HS-5 (cell line): ENCODE data around the gene TMEM121B.

Experiments used
- DNase-seq: peaks from one replicate; pipeline ENCODE4 v3.0.0-alpha.2; 2012; ENCODE audit warnings: low read depth

TMEM121B gene

DNA sequence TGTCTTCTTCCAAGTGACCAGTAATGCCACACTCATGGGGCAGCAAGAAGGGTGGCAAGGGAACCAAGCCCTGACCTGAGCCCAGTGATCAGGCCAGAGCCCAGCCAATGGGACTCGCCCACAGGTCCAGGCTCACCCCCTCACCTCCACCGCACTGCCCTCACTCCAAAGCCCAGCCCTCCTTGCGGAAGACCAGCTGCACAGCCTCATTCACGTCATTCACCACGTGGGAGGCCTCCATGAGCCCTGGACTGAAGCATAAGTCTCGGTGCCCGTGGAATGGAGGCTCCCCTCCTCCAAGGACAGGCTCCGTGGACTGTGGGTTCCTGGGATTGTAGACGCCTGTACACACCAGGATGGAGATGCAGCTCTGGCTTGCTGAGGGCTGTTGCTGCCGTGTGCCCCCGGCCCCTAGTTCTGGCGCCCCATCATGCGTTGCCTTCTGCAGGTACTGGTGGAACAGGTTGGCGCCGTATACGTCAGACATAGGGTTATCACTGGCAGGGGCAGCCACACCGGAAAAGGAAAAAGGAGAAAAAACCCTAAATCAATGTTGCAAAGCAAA is 16.8 kb upstream of the TMEM121B start:
- DNase-seq, result no peak

DNA sequence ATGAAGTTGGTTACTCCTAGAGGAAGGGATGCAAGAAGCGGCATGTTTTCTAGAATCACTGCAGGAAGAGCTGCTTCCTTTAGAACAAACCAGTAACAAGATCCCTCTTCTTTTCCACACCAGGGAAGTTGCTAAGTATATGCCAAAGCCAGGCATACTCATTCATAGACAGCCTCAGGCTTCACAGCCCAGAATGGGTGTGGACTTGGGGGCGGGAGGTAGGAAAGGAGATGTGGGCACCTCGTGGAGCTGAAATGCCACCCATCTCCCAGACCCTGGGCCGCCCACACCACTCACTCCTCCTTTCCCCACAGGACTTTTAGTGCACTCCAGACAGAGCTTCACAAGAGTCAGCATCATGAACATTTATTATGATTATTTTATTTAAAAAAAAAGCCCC is 16.0 kb upstream of the TMEM121B start:
- no peak for DNase-seq

- DNase-seq, result no peak
These were observed 14.1 kb upstream of the TMEM121B start for GRCh38 chr22:17135153-17135760.

DNA sequence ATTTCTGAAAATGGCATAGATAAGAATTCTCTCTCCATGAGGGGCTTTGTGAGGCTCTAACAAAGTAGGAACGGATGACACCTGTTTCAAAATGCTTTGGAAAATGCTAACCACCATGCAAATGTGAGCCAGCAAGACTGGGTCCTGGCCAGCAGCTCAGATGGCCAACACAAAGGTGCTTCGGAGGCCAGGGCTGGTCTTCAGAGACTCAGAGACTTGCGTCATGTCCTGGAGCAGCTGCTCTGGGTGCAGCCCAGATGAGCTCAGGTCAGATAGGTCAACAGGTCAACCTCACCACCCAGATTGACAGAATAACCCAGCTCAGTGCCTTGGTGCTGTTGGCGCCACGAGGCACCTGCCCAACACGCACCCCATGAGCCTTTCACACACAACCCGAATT is 12.0 kb upstream of the TMEM121B start:
- DNase-seq, result no peak

- no peak for DNase-seq
These were observed 11.0 kb upstream of the TMEM121B start for GRCh38 chr22:17132112-17132511.

DNA sequence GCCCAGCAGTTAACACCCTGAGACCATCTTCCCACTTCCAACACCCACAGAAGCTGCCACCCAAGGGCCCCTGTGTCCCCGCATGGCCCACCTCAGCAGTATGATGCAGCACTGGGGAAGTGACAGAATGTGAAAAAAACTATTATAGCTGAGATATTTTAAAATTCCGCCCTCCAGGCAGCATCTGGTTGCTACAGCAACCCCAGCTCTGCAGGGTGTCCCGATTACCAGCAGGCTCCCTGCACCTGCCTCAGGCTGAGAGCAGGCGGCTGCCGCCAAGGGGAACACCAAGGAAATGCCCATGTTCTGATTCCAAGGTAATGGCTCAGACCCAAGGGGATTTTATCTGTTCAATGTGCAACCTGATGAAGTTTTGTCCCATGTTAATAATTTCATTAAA is 10.5 kb upstream of the TMEM121B start:
- no peak for DNase-seq

- DNase-seq, result peak; percentile 56
These were observed 9.0 kb upstream of the TMEM121B start for GRCh38 chr22:17130199-17130598.

- no peak for DNase-seq
These were observed 388 bp downstream of the TMEM121B start for GRCh38 chr22:17120711-17121232.

DNA sequence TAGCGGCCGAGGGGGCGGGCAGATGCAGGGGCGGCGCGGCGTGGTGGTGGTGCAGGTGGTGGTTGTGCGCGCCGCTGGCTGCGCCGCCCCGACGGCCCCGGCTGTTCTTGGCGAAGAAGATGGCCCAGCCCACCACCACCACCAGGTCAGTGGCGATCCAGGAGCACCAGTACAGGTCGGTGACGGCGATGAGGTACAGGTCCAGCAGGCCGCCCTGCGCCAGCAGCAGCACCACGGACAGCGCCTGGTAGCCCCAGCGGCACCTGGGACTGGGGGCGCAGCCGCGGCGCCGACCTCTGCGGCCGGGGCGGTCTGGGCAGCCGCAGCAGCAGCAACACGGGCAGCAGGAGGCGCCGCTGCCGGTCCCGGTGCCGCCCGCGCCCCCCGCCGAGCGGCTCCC is 879 bp downstream of the TMEM121B start:
- DNase-seq, result no peak

DNA sequence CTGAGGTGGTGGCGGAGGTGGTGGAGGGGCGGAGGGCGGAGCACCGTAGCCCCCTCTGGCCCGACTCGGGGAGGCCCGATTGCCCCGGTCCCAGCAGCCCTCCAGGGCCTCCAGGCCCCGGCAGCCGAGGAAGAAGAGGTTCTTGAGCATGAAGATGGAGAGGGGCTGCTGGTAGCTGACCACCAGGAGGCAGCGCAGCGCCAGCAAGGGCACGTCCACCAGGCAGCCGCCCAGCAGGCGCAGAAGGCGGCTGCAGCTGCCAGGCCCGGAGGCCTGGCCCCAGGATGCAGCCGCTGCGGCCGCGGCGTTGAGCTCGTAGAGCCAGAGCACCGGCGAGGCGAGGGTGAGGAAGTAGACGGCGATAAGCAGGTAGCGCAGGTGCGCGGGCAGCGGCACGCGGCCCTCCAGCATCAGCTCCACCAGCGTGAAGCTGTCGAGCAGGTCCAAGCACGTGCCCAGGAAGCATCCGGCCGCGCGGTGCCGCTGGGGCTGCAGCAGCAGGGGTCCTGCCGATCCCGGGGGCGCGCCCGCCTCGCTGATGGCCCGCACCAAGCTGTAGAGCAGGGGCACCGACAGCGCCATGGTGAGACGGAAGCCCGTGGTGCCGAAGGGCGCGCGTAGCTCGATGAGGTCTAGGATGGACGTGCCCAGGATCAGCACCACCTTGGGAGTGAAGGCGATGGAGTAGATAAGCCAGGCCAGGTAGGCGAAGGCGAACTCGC is 1.5 kb downstream of the TMEM121B start:
- no peak for DNase-seq

DNA sequence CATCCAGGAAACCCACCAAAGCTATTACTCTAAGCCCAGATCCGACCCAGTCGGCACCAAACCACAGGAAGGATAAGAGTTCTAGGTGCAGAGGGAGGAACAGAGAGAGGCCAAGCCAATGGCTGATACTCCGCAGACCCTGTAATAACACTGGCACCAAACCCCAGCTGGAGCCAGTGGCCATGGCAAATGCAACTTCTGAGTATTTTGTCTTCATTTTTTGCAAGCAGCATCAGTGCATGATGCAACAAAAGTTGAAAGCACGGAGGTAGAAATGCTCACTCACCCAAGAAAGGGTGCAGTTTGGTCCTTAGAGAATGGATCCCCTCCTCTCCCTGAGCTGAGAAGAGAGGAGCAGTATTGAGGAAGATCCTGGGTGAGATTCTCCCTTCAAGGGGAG is 2.8 kb downstream of the TMEM121B start:
- DNase-seq, result no peak

GRCh38 chr22:17117890-17118289 is 3.3 kb downstream of the TMEM121B start:
- DNase-seq, result no peak

DNA sequence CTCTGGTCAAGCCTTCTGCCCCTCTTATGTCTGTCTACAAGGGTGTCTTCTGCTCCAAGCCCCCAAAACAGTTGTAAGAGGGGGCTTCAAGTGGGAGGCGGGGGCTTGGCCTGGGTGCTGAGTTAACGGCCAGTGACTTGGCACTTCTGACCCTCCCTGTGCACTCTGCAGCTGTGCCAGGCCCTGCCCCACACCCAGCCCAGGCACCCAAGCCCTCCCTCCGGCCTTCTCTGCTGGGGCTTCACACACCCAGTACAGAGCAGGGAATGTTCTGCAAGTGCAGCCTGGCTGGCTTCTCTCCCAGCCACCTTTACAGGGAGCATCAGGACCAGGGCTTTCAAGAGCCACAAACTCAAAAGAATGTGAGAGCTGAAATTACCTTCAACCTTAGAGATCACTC is 3.8 kb downstream of the TMEM121B start:
- no peak for DNase-seq

- no peak for DNase-seq
These were observed 4.4 kb downstream of the TMEM121B start for GRCh38 chr22:17116572-17117330.

DNA sequence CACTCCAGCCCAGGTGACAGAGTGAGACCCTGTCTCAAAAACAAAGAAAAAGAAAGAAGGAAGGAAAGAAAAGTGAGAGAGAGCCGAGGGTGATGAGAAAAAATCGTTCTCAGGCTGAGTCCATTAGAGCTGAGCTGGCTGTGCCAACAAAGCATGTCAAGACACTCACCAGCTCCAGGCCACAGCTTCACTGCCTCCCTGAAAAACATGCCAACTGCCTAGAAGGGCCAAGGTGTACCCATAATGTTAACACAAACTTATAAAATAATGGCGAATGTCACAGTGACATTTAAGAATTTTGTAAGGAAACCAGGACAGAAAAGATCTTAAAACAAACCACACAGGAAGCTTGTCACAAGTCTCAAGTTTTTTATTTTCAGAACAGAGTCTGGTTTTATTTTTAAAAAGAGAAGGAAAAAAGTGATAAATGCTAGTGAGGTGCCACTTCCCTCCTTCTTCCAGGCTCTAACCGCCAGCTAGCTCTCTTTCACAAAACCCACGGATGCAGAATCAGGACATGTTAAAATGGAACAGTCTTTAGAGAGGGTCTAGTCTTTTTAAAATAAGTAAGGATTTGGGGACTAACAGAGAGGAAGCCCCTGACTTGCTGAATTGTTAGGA is 5.1 kb downstream of the TMEM121B start:
- no peak for DNase-seq

- no peak for DNase-seq
These were observed 5.9 kb downstream of the TMEM121B start for GRCh38 chr22:17115236-17115635.

DNA sequence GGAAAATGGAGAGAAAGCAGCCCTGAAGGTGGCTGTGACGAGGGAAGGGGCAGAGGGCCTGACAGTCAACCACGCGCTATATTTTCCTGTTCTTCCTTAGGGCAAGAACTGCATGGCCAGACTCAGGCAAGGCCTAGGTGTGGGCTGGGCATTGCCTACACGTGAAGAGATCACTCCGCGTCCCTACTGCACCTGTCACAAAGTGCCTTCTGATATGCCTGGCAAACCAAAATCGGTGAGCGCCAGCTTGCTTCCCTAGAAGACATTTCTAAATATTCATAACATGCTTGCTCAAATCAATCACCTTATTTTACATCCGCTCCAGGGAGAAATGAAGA is 6.3 kb downstream of the TMEM121B start:
- DNase-seq, result no peak

GRCh38 chr22:17114173-17114897 is 6.8 kb downstream of the TMEM121B start:
- no peak for DNase-seq

DNA sequence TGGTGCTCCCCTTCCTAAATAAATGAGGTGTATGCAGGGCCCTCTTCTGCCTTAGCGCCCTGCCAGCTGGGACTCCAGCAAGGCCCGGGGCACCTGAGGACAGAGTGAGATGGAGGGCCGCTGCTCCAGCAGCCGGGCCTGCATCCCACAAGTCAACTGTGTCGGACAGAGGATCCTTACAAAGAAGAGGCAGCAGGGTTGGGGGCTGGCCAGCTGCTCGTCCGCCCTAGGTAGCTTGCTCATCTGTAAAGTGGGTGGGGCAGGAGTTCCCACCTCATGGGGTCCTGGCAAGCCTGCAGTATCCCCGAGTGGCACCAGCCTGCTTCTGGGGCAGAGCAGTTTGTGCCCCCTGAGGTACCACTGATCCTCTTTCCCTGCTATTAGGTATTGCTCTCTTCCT is 7.6 kb downstream of the TMEM121B start:
- no peak for DNase-seq

GRCh38 chr22:17112491-17113042 is 8.6 kb downstream of the TMEM121B start:
- no peak for DNase-seq

GRCh38 chr22:17110791-17111550 is 10.2 kb downstream of the TMEM121B start:
- DNase-seq, result no peak
